ENCODE results near the gene TRIM72.

TRIM72 gene

DNA sequence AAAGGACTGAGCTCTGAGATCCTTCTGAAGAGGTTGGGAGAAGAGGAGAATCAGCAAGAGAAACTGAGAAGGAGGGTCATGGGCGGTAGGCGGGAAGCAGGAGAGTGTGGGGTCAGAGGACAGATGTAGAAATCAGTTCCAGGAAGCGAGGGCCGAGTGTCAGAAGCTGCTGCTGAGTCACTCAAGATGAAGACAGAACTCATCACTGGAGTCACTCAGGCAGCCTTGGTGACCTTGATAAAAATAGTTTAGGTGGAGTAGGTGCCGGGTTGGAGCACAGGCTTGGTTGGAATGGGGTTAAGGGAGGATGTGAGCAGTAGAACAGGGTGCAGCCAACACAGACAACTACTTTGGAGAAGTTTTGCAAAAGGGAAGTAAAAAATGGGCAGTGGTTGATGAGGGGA is 39.7 kb downstream of the TRIM72 start:
- Histone ChIP-seq H3K79me1 (replicated peaks; ENCODE audit: low read length, poor library complexity, severe bottlenecking) (no peaks in the 10 kb centered on the region), H2AFZ (ENCODE audit: low read depth, low read length) (no peak overlapping the region), H2AK5ac (ENCODE audit: low read length, severe bottlenecking) (no peak overlapping the region), H3K4ac (ENCODE audit: low read depth in 1 of 2, low read length in 2 of 2) (no peak overlapping the region), H3K14ac (ENCODE audit: low read length in 2 of 2) (no peak overlapping the region), H2BK12ac (ENCODE audit: low read length in 2 of 2) (no peak overlapping the region), H3K23ac (ENCODE audit: low read length in 2 of 2) (no peak overlapping the region), H3K9ac (ENCODE audit: low read length) (no peak overlapping the region), H3K4me1 (ENCODE audit: control insufficient read depth, insufficient read depth, low read depth, low read length) (no peaks in the 10 kb centered on the region), H4K91ac (ENCODE audit: low read length) (no peak overlapping the region), H3K27me3 (ENCODE audit: control insufficient read depth in 1 of 2, insufficient read depth in 1 of 2, low read length in 2 of 2) (peaks cover 4 to 17% of the 10 kb centered on the region in 2 experiments), H3K27ac (ENCODE audit: low read length, poor library complexity, severe bottlenecking) (no peak overlapping the region), H3K4me2 (ENCODE audit: low read length, poor library complexity, severe bottlenecking) (no peak overlapping the region), H2BK120ac (ENCODE audit: low read depth, low read length) (no peak overlapping the region), H2BK15ac (ENCODE audit: low read depth, poor library complexity, severe bottlenecking) (no peak overlapping the region), H3K36me3 (ENCODE audit: control insufficient read depth in 1 of 2, insufficient read depth in 2 of 2, low read depth in 1 of 2, low read length in 2 of 2) (no peaks in the 10 kb centered on the region), H3K18ac (ENCODE audit: low read depth in 1 of 2, low read length in 2 of 2) (no peak overlapping the region), H4K8ac (ENCODE audit: low read length) (no peak overlapping the region), H2BK5ac (ENCODE audit: low read depth, low read length, poor library complexity, severe bottlenecking) (no peak overlapping the region), H3K9me3 (ENCODE audit: control insufficient read depth, low read length) (no peaks in the 10 kb centered on the region), H3K4me3 (ENCODE audit: insufficient read depth in 1 of 2, low read depth in 1 of 2, low read length in 2 of 2) (no peak overlapping the region)
- no peak for DNase-seq
- WGBS, result 69% methylated on average over 5 of the region's 5 CpGs

DNA sequence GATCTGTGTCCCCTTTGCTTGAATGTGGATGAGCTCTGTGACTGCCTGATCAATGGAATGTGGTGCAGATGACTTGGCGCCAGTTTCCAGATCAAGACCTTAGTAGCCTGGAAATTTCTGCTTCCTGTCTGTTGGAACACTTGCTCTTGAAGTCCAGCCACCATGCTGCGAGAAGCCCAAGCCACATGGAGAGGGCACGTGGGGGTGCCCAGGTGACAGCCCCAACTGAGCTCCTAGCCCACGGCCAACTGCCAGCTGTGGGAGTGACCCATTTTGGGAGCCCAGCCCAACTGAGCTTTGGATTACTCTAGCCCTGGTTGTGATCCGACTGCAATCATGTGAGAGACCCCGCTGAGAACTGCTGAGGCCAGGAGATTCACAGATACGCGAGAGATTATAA is 42.5 kb downstream of the TRIM72 start:
- no peak overlapping the region for H3K27ac ChIP-seq (ENCODE audit: low read length, poor library complexity, severe bottlenecking)
- no peaks in the 10 kb centered on the region for H3K9me3 ChIP-seq (ENCODE audit: control insufficient read depth, low read length)
- DNase-seq, result no peak
- 75% methylated on average over 7 of the region's 8 CpGs for WGBS
- no peak overlapping the region for H2BK120ac ChIP-seq (ENCODE audit: low read depth, low read length)
- H3K4ac ChIP-seq (ENCODE audit: low read depth in 1 of 2, low read length in 2 of 2), result no peak overlapping the region
- H3K23ac ChIP-seq (ENCODE audit: low read length in 2 of 2), result no peak overlapping the region
- no peak overlapping the region for H4K91ac ChIP-seq (ENCODE audit: low read length)
- no peaks in the 10 kb centered on the region for H3K4me1 ChIP-seq (ENCODE audit: control insufficient read depth, insufficient read depth, low read depth, low read length)
- no peak overlapping the region for H2BK12ac ChIP-seq (ENCODE audit: low read length in 2 of 2)
- H3K9ac ChIP-seq (ENCODE audit: low read length), result no peak overlapping the region
- H2AK5ac ChIP-seq (ENCODE audit: low read length, severe bottlenecking), result no peak overlapping the region
- H2BK5ac ChIP-seq (ENCODE audit: low read depth, low read length, poor library complexity, severe bottlenecking), result no peak overlapping the region
- H3K4me3 ChIP-seq (ENCODE audit: insufficient read depth in 1 of 2, low read depth in 1 of 2, low read length in 2 of 2), result no peak overlapping the region
- H4K8ac ChIP-seq (ENCODE audit: low read length), result no peak overlapping the region
- H3K14ac ChIP-seq (ENCODE audit: low read length in 2 of 2), result no peak overlapping the region
- no peaks in the 10 kb centered on the region for H3K36me3 ChIP-seq (ENCODE audit: control insufficient read depth in 1 of 2, insufficient read depth in 2 of 2, low read depth in 1 of 2, low read length in 2 of 2)
- no peak overlapping the region for H2AFZ ChIP-seq (ENCODE audit: low read depth, low read length)
- no peak overlapping the region for H2BK15ac ChIP-seq (ENCODE audit: low read depth, poor library complexity, severe bottlenecking)
- H3K18ac ChIP-seq (ENCODE audit: low read depth in 1 of 2, low read length in 2 of 2), result no peak overlapping the region
- H3K79me1 ChIP-seq (replicated peaks; ENCODE audit: low read length, poor library complexity, severe bottlenecking), result no peaks in the 10 kb centered on the region
- H3K4me2 ChIP-seq (ENCODE audit: low read length, poor library complexity, severe bottlenecking), result no peak overlapping the region
- H3K27me3 ChIP-seq (ENCODE audit: control insufficient read depth in 1 of 2, insufficient read depth in 1 of 2, low read length in 2 of 2), result peaks cover 4 to 21% of the 10 kb centered on the region in 2 experiments

DNA sequence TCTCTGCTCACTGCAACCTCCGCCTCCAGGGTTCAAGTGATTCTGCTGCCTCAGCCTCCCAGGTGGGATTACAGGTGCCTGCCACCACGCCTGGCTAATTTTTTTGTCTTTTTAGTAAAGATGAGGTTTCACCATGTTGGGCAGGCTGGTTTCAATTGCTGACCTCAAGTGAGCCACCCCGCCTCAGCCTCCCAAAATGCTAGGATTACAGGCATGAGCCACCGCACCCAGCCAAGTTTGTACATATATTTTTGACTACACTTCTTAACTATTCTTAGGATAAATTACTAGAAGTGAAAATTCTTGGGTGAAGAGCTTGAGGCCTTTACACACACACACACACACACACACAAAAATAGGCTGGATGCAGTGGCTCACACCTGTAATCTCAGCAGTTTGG is 44.4 kb downstream of the TRIM72 start:
- H3K27ac ChIP-seq (ENCODE audit: low read length, poor library complexity, severe bottlenecking), result no peak overlapping the region
- H3K4me3 ChIP-seq (ENCODE audit: insufficient read depth in 1 of 2, low read depth in 1 of 2, low read length in 2 of 2), result no peak overlapping the region
- H3K79me1 ChIP-seq (replicated peaks; ENCODE audit: low read length, poor library complexity, severe bottlenecking), result no peaks in the 10 kb centered on the region
- no peaks in the 10 kb centered on the region for H3K4me1 ChIP-seq (ENCODE audit: control insufficient read depth, insufficient read depth, low read depth, low read length)
- no peak for DNase-seq
- no peak overlapping the region for H2BK12ac ChIP-seq (ENCODE audit: low read length in 2 of 2)
- no peak overlapping the region for H2BK5ac ChIP-seq (ENCODE audit: low read depth, low read length, poor library complexity, severe bottlenecking)
- no peak overlapping the region for H3K14ac ChIP-seq (ENCODE audit: low read length in 2 of 2)
- no peak overlapping the region for H3K18ac ChIP-seq (ENCODE audit: low read depth in 1 of 2, low read length in 2 of 2)
- H3K4me2 ChIP-seq (ENCODE audit: low read length, poor library complexity, severe bottlenecking), result no peak overlapping the region
- peaks cover 4 to 34% of the 10 kb centered on the region in 2 experiments for H3K27me3 ChIP-seq (ENCODE audit: control insufficient read depth in 1 of 2, insufficient read depth in 1 of 2, low read length in 2 of 2)
- no peaks in the 10 kb centered on the region for H3K9me3 ChIP-seq (ENCODE audit: control insufficient read depth, low read length)
- H4K91ac ChIP-seq (ENCODE audit: low read length), result no peak overlapping the region
- H3K36me3 ChIP-seq (ENCODE audit: control insufficient read depth in 1 of 2, insufficient read depth in 2 of 2, low read depth in 1 of 2, low read length in 2 of 2), result no peaks in the 10 kb centered on the region
- no peak overlapping the region for H2BK120ac ChIP-seq (ENCODE audit: low read depth, low read length)
- H2AFZ ChIP-seq (ENCODE audit: low read depth, low read length), result no peak overlapping the region
- H3K4ac ChIP-seq (ENCODE audit: low read depth in 1 of 2, low read length in 2 of 2), result no peak overlapping the region
- H2AK5ac ChIP-seq (ENCODE audit: low read length, severe bottlenecking), result no peak overlapping the region
- 47% methylated on average over 2 of the region's 4 CpGs for WGBS
- H3K9ac ChIP-seq (ENCODE audit: low read length), result no peak overlapping the region
- H2BK15ac ChIP-seq (ENCODE audit: low read depth, poor library complexity, severe bottlenecking), result no peak overlapping the region
- no peak overlapping the region for H3K23ac ChIP-seq (ENCODE audit: low read length in 2 of 2)
- H4K8ac ChIP-seq (ENCODE audit: low read length), result no peak overlapping the region

DNA sequence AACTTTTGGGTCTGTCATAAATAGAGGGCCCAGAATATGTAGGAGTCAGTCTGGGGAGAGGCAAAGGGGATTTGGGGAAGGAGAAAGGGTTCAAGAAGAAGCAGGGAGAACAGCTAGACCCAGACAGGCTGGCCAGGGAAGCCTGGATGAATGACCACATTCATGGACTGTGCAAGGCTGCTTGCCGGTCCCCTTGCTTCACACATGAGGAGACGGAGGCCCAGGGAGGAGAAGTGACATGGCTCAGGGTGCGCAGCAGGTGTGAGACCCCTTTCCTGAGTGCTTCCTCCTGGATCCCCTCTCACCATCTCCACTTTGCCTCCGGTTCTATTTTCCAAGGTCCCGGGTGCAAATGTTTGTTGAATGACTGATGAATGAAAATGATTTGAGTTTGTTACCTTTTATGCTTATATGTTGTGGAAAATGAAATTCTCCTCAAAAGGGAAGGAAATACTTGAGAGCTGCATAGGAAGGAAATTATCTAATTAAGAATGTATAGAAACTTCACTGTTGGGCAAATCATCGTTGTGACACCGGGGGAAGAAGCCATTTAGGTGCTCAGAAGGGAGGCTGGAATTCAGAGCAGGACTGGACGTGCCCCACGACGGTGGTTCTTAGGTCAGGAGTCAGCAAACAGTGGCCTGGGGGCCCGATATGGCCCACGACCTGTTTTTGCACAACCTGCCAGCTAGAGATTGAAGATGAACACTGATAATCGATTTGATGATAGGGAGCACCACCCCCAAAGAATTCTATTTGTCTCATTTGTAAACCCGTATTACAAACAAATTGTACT is 46.4 kb downstream of the TRIM72 start:
- no peak overlapping the region for H2BK120ac ChIP-seq (ENCODE audit: low read depth, low read length)
- no peak overlapping the region for H3K23ac ChIP-seq (ENCODE audit: low read length in 2 of 2)
- no peak overlapping the region for H4K91ac ChIP-seq (ENCODE audit: low read length)
- no peak for DNase-seq
- no peak overlapping the region for H3K18ac ChIP-seq (ENCODE audit: low read depth in 1 of 2, low read length in 2 of 2)
- no peak overlapping the region for H2BK5ac ChIP-seq (ENCODE audit: low read depth, low read length, poor library complexity, severe bottlenecking)
- H3K79me1 ChIP-seq (replicated peaks; ENCODE audit: low read length, poor library complexity, severe bottlenecking), result no peaks in the 10 kb centered on the region
- no peaks in the 10 kb centered on the region for H3K9me3 ChIP-seq (ENCODE audit: control insufficient read depth, low read length)
- peaks cover under 1% of the 10 kb centered on the region for H3K4me1 ChIP-seq (ENCODE audit: control insufficient read depth, insufficient read depth, low read depth, low read length)
- no peak overlapping the region for H2AFZ ChIP-seq (ENCODE audit: low read depth, low read length)
- H3K14ac ChIP-seq (ENCODE audit: low read length in 2 of 2), result no peak overlapping the region
- no peaks in the 10 kb centered on the region for H3K36me3 ChIP-seq (ENCODE audit: control insufficient read depth in 1 of 2, insufficient read depth in 2 of 2, low read depth in 1 of 2, low read length in 2 of 2)
- 81% methylated on average over 10 of the region's 14 CpGs for WGBS
- H3K4ac ChIP-seq (ENCODE audit: low read depth in 1 of 2, low read length in 2 of 2), result no peak overlapping the region
- H4K8ac ChIP-seq (ENCODE audit: low read length), result no peak overlapping the region
- H3K4me2 ChIP-seq (ENCODE audit: low read length, poor library complexity, severe bottlenecking), result no peak overlapping the region
- no peak overlapping the region for H3K27ac ChIP-seq (ENCODE audit: low read length, poor library complexity, severe bottlenecking)
- peaks cover 0 to 36% of the 10 kb centered on the region in 2 experiments for H3K27me3 ChIP-seq (ENCODE audit: control insufficient read depth in 1 of 2, insufficient read depth in 1 of 2, low read length in 2 of 2)
- H2AK5ac ChIP-seq (ENCODE audit: low read length, severe bottlenecking), result no peak overlapping the region
- H3K4me3 ChIP-seq (ENCODE audit: insufficient read depth in 1 of 2, low read depth in 1 of 2, low read length in 2 of 2), result no peak overlapping the region
- no peak overlapping the region for H2BK15ac ChIP-seq (ENCODE audit: low read depth, poor library complexity, severe bottlenecking)
- H3K9ac ChIP-seq (ENCODE audit: low read length), result no peak overlapping the region
- no peak overlapping the region for H2BK12ac ChIP-seq (ENCODE audit: low read length in 2 of 2)

All from mesenchymal stem cell (in vitro differentiated cells and primary cell).